Limb (tissue), 2 donors: ENCODE results near the gene DNMT3B.
"Not testable (repeated sequence)": the region's sequence is repeated elsewhere in the genome, so short reads cannot be mapped to it uniquely, and the experiment has no call there.

ENCODE experiments used
- DNase-seq, 2 donors: peaks; one replicate each; pipeline ENCODE4 v3.0.0-alpha.2; 2016; ENCODE audit errors: extremely low spot score in 2 of 2

The DNMT3B gene

GRCh38 chr20:32761831-32762753 lies at the start of gene DNMT3B:
Gene DNMT3B, plus strand, starts transcription at chr20:32762385. Its CDS starts 17,939 bp downstream, at chr20:32780324.
- peak; percentile 75 to 91 for DNase-seq

DNA sequence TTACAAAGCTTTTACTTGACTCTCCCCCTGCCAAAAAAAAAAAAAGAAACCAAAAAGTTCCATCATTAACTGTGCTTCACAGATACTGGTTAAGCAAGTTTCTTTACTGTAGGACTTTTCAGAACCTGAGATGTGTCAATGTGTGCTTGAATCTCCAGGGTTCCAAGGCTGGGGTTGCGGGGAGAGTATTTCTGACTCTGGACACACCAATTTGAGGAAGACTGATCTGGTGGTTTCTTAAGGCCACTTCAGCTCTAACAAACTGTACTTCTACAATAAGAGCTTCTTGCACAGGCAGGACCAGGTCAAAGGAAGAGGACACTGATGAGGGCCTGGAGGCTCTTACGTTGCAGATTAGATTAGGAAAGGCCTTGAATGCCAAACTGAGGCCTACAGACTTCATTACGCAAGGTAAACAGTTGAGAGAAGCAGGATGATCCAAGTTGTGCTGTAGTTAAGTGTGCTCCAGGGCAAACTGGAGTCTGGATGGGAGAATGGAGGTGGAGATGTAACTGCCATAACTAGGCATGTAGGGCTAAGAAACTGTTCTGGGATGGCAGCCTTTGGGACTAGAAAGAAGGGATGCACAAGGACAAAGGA lies 43.3 kb upstream of the DNMT3B start:
- DNase-seq, result no peak

DNA sequence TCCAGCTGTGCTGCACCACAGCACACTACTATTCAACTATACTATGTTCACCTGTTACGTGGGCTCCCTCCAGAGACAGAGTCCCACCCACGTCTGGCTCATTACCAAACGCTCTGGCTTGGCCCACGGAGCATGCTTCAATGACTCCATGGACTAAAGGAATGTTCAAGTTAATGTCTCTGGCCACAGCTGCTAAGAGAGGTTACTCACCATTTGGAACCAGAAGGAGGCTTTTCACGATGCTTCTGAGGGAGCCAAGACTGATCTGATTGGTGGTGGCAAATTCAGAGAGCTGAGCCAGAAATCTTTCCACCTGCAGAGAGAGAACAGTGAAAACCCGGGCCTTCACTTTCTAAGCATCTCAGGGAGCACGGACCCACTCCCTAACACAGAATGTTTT lies 34.5 kb upstream of the DNMT3B start:
- DNase-seq, result no peak

DNA sequence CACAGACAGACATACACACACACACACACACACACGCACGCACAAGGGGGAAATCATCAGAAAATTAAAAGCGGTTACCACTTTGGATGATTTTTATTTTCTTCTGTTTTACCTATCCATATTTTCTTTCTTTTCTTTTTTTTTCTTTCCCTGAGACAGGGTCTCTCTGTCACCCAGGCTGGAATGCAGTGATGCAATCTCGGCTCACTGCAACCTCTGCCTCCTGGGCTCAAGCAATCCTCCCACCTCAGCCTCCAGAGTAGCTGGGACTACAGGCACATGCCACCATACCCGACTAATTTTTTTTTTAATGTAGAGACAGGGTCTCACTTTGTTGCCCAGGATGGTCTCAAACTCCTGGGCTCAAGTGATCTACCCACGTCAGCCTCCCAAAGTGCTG lies 33.8 kb upstream of the DNMT3B start:
- DNase-seq, result not testable (repeated sequence)

DNA sequence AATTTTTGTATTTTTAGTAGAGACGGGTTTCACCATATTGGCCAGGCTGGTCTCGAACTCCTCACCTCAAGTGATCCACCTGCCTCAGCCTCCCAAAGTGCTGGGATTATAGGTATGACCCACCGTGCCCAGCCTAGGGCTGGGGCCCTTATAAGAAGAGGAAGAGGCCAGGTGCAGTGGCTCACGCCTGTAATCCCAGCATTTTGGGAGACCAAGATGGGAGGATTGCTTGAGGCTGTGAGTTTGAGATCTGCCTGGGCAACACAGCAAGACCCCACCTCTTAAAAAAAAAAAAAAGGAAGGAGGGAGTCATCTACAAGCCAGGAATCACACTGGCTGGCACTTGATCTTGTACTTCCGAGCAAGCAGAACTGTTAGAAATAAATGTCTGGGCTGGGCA lies 32.9 kb upstream of the DNMT3B start:
- not testable (repeated sequence) for DNase-seq

DNA sequence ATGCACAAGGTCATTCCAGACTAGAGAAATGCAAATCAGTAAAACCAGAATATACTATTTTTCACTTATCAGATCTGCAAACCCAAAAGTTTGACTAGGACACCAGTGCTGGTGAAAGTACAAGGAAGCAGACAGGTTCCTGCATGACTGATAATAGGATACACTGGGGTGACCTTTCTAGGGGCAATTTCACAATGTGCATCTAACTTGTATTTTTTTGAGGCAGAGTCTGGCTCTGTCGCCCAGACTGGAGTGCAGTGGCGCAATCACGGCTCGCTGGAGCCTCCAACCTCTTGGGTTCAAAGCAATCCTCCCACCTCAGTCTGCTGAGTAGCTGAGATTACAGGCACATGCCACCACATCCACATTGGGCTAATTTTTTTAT lies 30.3 kb upstream of the DNMT3B start:
- DNase-seq, result no peak

GRCh38 chr20:32737371-32738223 lies 24.6 kb upstream of the DNMT3B start:
- no peak for DNase-seq

DNA sequence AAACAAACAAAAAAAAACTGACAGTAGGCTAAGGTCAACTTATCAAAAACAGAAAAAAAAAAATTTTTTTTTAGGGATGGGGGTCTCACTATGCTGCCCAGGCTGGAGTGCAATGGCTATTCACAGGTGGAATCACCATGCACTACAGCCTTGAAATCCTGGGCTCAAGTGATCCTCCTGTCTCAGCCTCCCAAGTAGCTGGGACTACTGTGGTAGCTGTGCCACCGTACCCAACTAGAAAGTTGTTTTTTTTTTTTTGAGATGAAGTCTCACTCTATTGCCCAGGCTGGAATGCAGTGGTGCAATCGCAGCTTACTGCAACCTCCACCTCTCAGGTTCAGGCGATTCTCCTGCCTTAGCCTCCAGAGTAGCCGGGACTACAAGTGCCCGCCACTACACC lies 21.0 kb upstream of the DNMT3B start:
- DNase-seq, result no peak

DNA sequence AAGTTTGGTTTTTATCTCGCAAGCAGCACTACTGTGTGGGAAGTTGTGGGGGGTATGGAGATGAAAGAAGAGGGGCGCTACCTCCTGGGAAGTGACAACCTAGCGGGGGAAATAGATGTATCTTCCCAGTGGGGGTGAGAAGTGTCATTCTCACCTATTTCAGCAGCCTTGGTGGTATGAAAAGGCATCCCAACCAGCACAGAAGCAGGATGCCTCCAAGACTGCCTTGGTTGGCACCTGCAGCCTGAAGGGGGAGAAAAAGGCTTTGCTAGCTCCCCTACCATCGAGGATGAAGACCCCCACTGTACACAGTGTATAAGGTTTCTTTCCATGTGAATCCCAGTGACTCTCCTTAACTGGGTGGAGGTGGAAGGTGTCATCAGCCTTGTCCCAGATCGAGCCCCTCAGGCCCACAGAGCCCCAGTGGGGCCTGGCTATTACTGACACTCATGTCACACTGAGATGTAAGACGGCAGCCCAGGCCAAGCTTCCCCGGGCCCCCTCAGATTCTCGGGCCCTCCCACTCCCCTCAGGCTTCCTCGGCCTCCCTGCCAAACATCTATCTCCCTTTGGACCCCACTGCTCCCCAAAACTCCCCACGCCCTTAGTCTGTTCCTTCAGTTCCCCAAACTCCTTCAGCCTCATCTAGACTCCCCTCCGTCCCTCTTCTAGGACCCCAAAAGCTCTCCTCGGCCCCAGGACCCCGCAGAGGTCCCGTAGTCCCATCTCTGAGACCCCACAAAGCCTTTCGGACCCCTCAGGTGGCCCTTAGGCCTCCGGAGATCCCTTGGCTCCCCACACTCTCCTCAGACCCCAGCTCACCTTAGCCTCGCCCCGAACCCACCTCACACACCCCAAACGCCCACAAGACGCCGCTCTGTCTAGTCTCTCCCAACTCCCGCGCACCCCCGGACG lies 19.6 kb upstream of the DNMT3B start:
- DNase-seq, result peak in 1 of 2 donors; percentile 40

DNA sequence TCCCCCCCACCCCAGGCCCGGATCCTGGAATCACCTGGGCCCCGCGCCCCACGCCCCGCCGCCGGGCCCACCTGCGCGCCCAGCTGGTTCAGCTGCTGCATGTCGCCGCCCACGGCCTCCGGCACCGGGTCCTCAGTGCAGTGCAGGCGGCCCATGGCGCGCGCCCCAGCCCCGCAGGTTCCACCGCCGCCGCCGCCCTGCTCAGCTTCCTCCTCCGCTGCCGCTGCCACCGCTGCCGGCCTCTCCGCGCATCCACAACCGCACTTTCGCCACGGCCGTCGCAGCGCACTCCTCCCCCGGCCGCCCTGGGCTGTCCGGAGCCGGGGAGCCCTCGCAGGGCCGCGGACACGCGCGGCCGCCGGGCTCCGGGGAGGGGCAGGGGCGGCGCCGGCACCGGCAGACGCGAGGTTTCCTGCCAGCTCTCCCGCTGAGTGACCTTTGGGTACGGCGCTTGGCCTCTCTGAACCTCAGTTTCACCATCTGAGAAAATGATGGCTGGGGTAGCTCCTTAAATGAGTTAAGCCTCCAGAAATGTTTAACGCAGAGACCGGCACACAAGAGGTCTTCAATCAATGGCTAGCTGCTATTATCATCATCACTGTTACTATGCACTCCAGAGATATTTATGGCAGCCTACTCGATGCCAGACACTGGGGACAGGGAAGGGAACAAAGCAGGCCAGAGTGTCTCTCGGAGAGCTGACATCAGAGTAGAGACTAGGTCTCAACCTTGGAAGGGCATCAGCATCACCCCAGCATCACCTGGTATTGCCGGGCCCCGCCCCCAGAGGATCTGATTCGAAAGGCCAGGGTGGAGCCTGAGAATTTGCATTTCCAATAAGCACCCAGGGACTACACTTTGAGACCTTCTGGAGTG lies 18.7 kb upstream of the DNMT3B start, which contains the start of gene COMMD7:
Gene COMMD7, minus strand, starts transcription at position 231 of the 876 bp plus-strand sequence. Its CDS starts 76 bp downstream, at position 155.
- DNase-seq, result peak in 1 of 2 donors; percentile 82

- no peak for DNase-seq
Measured at GRCh38 chr20:32749914-32750637, 12.1 kb upstream of the DNMT3B start.

DNA sequence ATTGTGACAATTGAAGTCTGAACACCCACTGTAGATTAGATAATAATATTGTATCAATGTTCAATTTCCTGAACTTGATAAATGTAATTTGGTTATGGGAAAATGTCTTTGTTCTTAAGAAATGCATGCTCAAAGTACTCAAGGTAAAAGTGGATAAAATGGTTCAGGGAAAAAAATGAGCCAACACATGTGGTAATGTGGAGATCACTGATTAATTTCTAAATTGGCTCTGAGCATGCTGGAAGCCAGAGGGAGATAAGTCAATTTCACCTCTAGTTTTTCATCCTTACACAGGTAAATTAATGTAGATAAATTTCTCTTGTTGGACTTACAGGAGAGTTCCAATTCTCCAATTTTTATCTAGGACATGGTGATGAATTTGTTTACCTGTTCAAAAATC lies 10.9 kb upstream of the DNMT3B start:
- DNase-seq, result no peak

- DNase-seq, result no peak
Measured at GRCh38 chr20:32751702-32752457, 10.3 kb upstream of the DNMT3B start.

DNA sequence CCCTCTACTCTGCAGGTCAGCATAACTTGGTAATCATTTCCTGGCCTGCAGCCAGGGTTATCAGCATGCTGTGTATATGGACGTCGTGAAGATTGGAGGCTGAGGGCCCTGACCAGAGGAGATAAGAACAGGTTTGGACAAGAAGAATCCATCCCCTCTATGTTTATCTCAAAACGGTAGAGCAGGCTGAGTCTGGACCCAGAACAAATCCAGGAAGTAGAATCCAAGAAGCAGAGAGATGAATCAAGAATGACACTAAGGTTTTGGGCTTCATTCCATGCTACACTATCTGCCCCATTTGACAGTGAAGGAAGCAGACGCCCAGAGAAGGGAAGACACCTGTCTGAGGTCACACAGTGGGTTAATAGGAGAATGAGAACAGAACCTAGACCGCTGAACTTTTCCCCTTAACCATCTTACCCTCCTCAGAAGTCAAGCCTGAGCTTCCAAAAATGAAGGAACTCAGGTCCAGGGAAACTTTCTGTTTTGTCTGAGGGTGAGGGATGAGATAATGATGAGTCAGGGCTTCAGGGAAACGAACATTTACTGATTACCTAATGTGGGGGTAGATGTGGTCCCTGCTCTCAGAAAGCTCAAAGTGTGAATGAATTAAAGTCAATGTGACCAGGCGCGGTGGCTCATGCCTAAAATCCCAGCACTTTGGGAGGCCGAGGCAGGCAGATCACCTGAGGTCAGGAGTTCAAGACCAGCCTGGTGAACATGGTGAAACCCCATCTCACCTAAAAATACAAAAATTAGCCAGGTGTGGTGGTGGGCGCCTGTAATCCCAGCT lies 9.5 kb upstream of the DNMT3B start:
- no peak for DNase-seq

DNA sequence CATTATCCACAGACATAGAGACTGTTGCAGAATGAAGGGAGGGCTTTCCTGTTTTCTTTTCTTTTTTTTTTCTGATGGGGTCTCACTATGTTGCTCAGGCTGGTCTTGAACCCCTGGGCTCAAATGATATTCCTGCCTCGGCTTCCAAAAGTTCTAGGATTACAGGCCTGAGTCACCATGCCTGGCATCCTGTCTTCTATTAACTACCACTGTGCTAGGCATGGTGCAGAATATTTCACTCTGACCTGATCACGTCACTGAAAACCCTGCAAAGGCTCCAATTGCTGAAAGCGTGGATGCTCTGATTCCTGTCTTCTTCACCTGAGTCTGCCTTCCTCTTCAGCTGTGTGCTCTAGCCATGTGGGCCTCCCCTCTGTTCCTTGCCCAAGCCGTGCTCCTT lies 8.5 kb upstream of the DNMT3B start:
- DNase-seq, result no peak

DNA sequence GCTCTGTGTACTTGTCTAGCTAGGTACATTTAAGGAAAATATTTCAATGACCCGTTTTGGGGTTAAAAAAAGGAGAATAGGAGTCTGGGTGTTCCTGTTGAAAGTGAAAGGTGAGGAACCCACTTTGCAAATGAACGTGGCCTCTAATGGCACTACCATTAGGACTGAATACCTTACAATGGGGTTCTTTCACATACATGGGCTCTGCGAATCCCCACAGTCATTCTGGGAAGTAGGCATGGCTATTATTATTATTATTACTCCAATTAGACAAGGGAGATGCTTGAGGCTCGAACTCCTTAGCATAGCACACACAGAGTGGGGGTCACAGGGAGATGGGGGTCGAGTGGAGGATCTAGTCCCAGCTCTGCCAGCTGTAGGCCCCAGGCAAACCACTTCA lies 6.0 kb upstream of the DNMT3B start:
- no peak for DNase-seq

GRCh38 chr20:32761417-32761830 lies 761 bp upstream of the DNMT3B start:
- DNase-seq, result no peak
